NCI-H774 (cell line): Measurements from ENCODE around the gene STARD10.
A peak's percentile ranks its signal among the peaks of the same experiment; 100 is the strongest.
"Not testable (repeated sequence)": the region's sequence is repeated elsewhere in the genome, so short reads cannot be mapped to it uniquely, and the experiment has no call there.

ENCODE experiments used
- DNase-seq: peaks from one replicate; lab custom pipeline; 2025; lab: John Stamatoyannopoulos, UW

Gene STARD10

GRCh38 chr11:72807792-72808191 lies 13.9 kb upstream of the STARD10 start:
- DNase-seq = no peak

GRCh38 chr11:72807021-72807693 lies 13.3 kb upstream of the STARD10 start:
- DNase-seq = no peak

DNA sequence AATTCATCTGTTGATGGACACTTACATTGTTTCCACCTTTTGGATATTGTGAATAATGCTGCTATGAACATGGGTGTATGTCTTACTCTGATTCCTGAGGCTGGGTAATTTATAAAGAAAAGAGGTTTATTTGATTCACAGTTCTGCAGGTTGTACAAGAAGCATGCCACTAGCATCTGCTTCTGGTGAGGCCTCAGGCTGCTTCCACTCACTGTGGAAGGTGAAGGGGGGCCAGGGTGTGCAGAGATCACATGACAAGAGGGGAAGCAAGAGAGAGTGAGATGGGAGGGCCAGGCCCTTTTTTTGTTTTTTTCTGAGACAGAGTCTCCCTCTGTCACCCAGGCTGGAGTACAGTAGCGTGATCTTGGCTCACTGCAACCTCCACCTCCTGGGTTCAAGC lies 12.5 kb upstream of the STARD10 start:
- not testable (repeated sequence) for DNase-seq

- no peak for DNase-seq
Observed at GRCh38 chr11:72805216-72805615, 11.4 kb upstream of the STARD10 start.

- no peak for DNase-seq
Observed at GRCh38 chr11:72802822-72803221, 9.0 kb upstream of the STARD10 start.

GRCh38 chr11:72799441-72799840 lies 5.6 kb upstream of the STARD10 start:
- DNase-seq = no peak

DNA sequence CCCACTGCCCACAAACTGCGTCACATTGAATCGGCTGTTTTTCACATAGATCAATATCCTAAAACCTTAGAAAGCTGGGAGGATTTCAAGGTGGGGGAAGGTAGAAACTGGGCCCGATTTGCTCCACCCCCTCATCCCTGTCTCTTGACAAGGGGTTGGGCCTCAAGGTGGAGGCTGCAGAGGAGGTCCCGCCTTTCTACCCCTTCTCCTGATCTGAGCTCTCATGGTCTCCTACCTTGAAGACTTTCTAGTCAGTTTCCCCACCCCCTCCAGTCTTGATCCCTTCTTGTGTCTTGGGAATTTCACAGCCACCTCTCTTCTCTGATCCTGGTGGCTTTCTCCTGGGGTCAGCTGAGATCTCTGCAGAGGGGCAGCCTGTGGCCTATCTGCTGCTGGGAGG lies 4.5 kb upstream of the STARD10 start:
- no peak for DNase-seq

GRCh38 chr11:72793076-72793424 lies 797 bp downstream of the STARD10 start:
- no peak for DNase-seq

DNA sequence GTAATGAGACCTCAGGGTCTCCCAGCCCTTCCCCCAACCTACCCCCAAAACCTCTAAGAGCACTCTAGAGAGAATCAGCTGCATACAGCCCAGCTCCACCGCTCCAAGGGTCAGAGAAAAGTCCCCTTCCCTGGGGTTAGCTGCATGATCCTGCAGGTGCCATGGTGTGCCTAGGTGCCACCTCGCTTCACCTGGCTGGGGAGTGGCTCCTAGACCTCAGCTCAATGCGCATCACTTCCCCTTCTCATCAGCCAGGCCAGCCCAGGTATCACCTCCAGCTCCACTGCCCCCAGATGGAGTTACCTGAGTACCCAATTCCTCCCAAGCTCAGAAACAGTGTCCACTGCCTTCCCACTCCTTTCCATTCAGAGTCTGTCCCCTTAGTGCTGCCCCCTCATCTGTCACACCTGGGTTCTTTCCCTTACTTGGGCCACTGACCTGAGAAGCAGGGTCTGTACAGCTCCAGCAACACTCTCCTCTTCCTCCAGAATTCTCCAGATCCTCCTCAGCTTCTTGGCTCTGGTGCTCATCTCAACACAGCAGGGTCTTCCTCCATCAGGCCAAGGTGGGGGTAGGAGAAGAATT lies 1.3 kb downstream of the STARD10 start:
- no peak for DNase-seq

GRCh38 chr11:72791228-72791627 lies 2.6 kb downstream of the STARD10 start:
- DNase-seq = not testable (repeated sequence)

- DNase-seq = no peak
Observed at GRCh38 chr11:72789493-72790131, 4.2 kb downstream of the STARD10 start.

- DNase-seq = no peak
Observed at GRCh38 chr11:72788241-72788640, 5.6 kb downstream of the STARD10 start.

- DNase-seq = peak; percentile 51
Observed at GRCh38 chr11:72787216-72788104, 6.4 kb downstream of the STARD10 start.

GRCh38 chr11:72786305-72787215 lies 7.3 kb downstream of the STARD10 start:
- DNase-seq = peak; percentile 91

DNA sequence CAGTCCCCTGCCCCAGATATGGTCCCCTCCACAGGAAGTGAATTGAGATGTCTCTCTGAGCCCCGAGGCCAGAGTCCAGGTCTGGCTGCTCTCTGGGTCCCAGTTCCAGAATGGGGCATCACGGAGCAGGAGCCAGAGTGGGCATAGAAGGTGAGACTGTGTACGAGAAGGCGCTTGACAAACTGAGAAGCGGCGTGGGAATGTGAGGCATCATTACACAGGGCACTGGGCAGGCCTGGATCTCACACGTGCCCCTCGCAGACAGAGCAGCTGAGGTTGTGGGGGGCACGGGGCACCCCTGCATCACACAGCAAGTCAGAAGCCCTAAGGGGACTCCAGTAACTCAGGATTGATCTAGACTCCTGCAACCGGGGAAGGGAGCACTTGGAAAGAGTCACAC lies 9.2 kb downstream of the STARD10 start:
- no peak for DNase-seq

DNA sequence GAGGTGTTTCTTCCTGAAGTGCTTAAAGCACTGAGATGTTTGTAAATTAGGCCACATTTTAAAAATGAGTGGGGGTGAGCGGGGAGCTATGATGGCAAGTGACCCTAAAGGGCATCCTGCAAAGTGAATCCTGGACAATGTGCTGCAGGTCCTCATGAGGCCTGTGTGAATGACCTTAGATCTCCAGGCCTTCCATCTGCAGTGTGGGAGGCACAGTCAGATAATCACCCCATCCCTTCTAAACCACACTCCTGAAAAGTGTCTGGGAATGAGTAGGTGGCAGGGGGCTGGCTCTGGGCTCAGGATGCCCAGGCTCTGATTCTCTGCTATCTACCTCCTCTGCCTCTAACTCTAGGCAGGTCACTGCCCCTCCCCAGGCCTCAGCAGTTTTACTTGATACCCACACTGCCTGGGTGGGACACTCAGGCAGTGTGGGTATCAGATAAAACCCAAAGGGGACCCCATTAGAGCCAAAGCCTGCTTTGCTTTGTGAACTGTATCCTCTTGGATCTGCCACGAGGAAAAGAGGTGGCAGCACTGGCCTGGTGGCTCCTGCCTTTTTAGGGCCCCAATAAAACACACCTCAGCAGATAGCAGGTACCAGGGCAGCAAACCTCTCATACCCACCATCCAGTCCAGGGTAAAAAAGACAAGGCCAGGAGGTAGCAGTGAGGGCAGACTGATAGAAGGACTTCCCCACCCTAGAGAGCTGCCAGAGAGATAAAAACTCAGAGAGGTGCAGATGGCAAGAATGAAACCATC lies 10.5 kb downstream of the STARD10 start:
- no peak for DNase-seq

DNA sequence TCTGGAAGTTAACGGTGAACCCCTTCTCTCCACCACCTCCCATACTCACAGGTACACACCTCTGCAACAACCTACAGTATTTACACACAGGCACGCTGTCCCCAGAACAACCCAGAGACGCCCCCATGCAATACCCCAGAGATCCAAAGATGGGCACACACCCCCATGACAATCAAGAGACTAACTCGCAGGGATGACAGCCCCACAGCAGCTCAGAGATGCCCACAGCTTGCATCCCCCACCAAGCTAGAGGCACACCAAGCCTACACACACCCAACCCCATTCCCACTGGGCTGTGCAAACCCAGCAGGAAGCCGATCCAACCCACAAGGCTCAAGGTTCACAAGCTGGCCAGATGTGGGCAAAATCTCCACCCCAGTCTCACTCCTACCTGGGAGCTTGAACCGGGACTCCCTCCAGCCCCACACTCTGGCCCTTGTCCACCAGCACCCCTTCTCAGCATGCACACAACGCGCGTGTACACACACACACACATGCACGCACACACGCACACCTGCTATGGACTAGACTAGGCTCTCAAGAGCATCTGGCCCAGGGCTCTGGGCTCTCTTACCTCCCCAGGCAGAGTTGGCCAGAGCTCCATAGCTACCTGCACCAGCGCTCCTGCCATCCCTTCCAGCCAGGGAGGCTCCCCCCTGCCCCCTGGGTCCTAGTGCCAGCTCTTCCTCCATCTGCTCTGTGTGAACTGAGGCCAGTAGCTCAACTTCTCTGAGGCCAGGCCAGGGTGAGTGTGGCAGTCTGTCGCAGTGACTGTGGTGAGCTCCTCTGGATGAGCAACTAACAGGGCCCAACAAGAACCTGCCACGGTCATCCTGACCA lies 11.5 kb downstream of the STARD10 start:
- DNase-seq = peak; percentile 38

DNA sequence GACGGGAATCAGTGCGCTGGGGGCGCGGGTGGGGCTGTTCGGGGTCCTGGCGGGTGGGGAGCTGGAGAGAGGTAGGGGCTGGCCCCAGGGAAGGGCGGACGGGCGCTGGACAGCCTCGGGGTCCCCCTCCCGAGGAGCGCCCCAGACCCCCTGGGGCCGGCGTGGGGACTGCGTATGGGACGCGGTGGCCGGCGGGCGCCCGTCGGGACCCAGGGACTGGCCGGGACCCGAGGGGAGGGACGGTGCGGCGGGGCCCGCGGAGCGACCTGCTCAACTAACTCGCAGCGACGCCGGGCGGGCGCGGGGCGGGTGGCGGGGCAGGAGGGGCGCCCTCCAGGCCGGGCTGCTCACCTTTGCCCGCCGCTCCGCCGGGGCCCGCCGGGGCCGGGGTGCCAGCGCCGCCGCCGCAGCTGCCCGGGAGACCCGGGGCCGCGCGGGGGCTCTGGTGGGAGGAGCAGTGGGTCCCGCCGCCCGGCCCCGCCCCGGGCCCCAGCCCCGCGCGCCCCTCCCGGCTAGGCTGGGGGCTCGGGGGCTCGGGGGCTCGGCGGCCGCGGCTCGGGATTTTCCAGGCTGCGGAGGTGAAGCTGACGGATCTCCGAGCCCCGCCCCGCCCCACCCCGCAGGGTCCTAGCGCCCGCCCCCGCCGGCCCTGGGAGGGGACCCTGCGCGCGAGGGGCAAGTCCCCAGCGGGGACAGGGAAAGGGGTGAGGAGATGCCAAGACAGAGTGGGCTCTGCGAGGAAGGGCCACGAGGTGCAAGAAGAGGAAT lies 12.3 kb downstream of the STARD10 start:
- DNase-seq = peak; percentile 22

- peak; percentile 10 for DNase-seq
Observed at GRCh38 chr11:72781063-72781312, 12.9 kb downstream of the STARD10 start.
